Measurements from ENCODE around the gene TRIP13.

TRIP13 gene

GRCh38 chr5:963673-964531 is 71.2 kb downstream of the TRIP13 start:
- FAIRE-seq (no peak), DNase-seq (ENCODE audit: insufficient read length, low spot score) (peak; percentile 32)

- FAIRE-seq (no peak), DNase-seq (ENCODE audit: insufficient read length, low spot score) (no peak)
Observed at GRCh38 chr5:964821-965220, 72.1 kb downstream of the TRIP13 start.

GRCh38 chr5:965604-966344 is 73.1 kb downstream of the TRIP13 start:
- DNase-seq (ENCODE audit: insufficient read length, low spot score): no peak
- no peak for FAIRE-seq

DNA sequence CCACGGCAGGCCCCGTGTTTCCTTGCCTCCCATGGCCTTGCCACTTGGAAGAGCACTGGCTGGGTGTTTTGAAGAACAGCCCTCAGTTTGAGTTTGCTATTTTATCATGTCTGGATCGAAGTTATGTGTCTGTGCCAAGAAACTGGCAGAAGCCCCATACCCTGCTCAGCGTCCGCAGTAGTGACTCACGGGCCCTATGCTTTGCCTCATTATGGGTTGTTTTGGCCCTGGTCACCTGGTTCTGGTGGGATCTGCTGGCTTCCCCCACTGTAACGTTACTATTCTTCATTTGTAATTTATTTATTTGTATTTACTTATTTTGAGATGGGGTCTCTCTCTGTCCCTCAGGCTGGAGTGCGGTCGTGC is 73.6 kb downstream of the TRIP13 start:
- no peak for FAIRE-seq
- DNase-seq (ENCODE audit: insufficient read length, low spot score): no peak

DNA sequence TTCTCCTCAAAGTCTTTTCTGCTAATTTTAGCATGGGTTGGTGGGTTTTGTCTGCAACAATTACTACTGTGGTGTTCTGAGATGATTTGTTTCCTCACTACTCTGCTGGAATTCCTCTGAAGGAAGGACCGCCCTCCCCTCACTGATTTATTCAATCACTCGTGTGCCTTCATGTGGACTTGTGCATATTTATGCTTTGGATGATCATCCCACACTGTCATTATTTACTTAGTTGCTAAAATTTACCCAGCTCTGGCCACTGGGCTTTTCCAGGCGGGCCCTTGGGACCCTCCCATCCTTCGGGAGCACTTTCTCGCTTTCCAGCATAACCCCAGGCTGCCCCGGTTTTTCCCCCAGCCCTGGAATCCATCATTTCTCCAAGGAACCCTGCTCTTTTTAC is 74.3 kb downstream of the TRIP13 start:
- DNase-seq (ENCODE audit: insufficient read length, low spot score): no peak
- no peak for FAIRE-seq
